Adrenal gland (tissue), 5 donors: ENCODE results near the gene PDE4C.

Experiments
- POLR2A ChIP-seq, 2 donors: fragments of 450-650 bp; IDR thresholded peaks; one replicate each; pipeline ENCODE4 v1.6.1; 2017; ENCODE audit warnings: antibody characterized with exemption in 2 of 2, mild to moderate bottlenecking in 2 of 2, moderate library complexity in 1 of 2
- TF ChIP-seq, protein P1 (sequence below), 6 experiments: fragments of 450-650 bp in 4 of 6; fragments of 200-600 bp in 2 of 6; sonication (generic) in 1 of 6; IDR thresholded peaks; 1 replicate in 5 of 6; 2 replicates in 1 of 6; pipeline versions ENCODE4 v1.5.1 to v1.8.0; 2016 to 2021; ENCODE audit warnings: antibody characterized with exemption in 6 of 6, mild to moderate bottlenecking in 2 of 6, moderate library complexity in 1 of 6
- donor health status: DM: no; HTN: no; CAD: no.

DNA sequence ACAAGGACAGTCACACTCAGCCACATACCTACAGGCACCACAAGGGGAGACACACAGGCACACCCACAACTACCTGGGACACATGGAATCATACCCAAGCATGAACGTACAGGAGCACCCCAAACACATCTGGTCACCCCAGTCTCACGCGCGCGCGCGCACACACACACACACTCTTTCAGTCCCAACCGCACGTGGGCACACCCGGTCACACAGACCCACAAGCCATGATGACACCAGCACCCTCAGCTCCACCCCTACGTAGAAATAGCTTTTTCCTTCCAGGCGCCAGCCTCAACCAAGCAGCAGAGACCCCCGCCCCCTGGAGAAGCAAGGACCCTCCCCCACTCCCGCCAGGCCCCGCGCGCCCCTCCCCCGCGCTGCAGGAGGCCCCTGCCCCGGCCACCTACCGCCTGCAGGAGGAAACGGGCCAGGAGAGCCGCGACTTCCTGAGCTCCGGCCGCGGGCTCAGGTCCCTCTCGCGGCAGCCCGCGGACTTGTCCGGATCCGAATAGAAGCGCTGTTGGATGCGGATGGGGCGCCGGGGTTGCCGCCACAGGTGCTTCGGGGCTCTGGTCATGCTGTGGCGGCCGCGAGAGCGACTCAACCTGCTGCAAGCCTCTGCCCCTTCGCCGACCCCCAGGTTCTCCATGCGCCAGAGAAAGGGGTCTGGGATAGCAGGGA lies 6.4 kb upstream of the PDE4C start:
- TF ChIP-seq, protein P1, sequence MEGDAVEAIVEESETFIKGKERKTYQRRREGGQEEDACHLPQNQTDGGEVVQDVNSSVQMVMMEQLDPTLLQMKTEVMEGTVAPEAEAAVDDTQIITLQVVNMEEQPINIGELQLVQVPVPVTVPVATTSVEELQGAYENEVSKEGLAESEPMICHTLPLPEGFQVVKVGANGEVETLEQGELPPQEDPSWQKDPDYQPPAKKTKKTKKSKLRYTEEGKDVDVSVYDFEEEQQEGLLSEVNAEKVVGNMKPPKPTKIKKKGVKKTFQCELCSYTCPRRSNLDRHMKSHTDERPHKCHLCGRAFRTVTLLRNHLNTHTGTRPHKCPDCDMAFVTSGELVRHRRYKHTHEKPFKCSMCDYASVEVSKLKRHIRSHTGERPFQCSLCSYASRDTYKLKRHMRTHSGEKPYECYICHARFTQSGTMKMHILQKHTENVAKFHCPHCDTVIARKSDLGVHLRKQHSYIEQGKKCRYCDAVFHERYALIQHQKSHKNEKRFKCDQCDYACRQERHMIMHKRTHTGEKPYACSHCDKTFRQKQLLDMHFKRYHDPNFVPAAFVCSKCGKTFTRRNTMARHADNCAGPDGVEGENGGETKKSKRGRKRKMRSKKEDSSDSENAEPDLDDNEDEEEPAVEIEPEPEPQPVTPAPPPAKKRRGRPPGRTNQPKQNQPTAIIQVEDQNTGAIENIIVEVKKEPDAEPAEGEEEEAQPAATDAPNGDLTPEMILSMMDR (IDR thresholded peaks at IDR 0.05), result peak in 1 of 6 experiments; percentile 2
- TF ChIP-seq POLR2A (IDR thresholded peaks at IDR 0.05), result no peak
